Measurements from ENCODE around the gene SFT2D2.

GRCh38 chr1:168266644-168267186 is 40.9 kb downstream of the SFT2D2 start:
- TF ChIP-seq CTCF (IDR thresholded peaks at IDR 0.05 in 8 of 11, conservative IDR thresholded peaks at IDR 0.05 in 3 of 11) = no peak
- no peak for TF ChIP-seq POLR2A (IDR thresholded peaks at IDR 0.05)
- TF ChIP-seq POLR2AphosphoS5 (IDR thresholded peaks at IDR 0.05) = no peak
